NCI-H146 treated with DMSO at 0.1 percent for 48 hours (cell line): ENCODE results near the gene NLN.
"Not testable (repeated sequence)": the region's sequence is repeated elsewhere in the genome, so short reads cannot be mapped to it uniquely, and the experiment has no call there.

ENCODE experiments used
- DNase-seq: peaks from one replicate; lab custom pipeline; 2025; ENCODE audit not compliant: unreplicated experiment; lab: John Stamatoyannopoulos, UW

Gene NLN

GRCh38 chr5:65721720-65722574, at the start of gene NLN, which contains the start of gene SGTB:
NLN (plus strand) TSS chr5:65722205; CDS start chr5:65722374, 169 bp downstream.
SGTB (minus strand) TSS chr5:65722109; CDS start chr5:65720807, 1,302 bp downstream.
- peak; percentile 77 for DNase-seq

GRCh38 chr5:65672796-65673195, 49.2 kb upstream of the NLN start:
- DNase-seq: no peak

GRCh38 chr5:65674749-65675148, 47.3 kb upstream of the NLN start:
- no peak for DNase-seq

- DNase-seq: not testable (repeated sequence)
Measured at GRCh38 chr5:65676056-65676455, 45.9 kb upstream of the NLN start.

GRCh38 chr5:65682148-65682547, 39.9 kb upstream of the NLN start:
- no peak for DNase-seq

- DNase-seq: no peak
Measured at GRCh38 chr5:65693121-65693520, 28.9 kb upstream of the NLN start.

- no peak for DNase-seq
Measured at GRCh38 chr5:65695162-65695755, 26.7 kb upstream of the NLN start.

- no peak for DNase-seq
Measured at GRCh38 chr5:65695896-65696295, 26.1 kb upstream of the NLN start.

- no peak for DNase-seq
Measured at GRCh38 chr5:65696892-65697291, 25.1 kb upstream of the NLN start.

- DNase-seq: no peak
Measured at GRCh38 chr5:65699338-65699737, 22.7 kb upstream of the NLN start.

- DNase-seq: no peak
Measured at GRCh38 chr5:65702036-65702435, 20.0 kb upstream of the NLN start.

GRCh38 chr5:65704621-65705239, 17.3 kb upstream of the NLN start:
- no peak for DNase-seq

GRCh38 chr5:65707663-65708062, 14.3 kb upstream of the NLN start:
- no peak for DNase-seq

- no peak for DNase-seq
Measured at GRCh38 chr5:65708145-65708544, 13.9 kb upstream of the NLN start.

- DNase-seq: no peak
Measured at GRCh38 chr5:65718576-65719310, 3.3 kb upstream of the NLN start.

GRCh38 chr5:65721050-65721719, 820 bp upstream of the NLN start:
- peak; percentile 62 for DNase-seq

GRCh38 chr5:65722575-65723403, 784 bp downstream of the NLN start:
- DNase-seq: peak; percentile 70

GRCh38 chr5:65727491-65728156, 5.6 kb downstream of the NLN start:
- no peak for DNase-seq

GRCh38 chr5:65728218-65728617, 6.2 kb downstream of the NLN start:
- no peak for DNase-seq
